C4-2B (cell line): ENCODE measurements around the gene TMEM163.

Source experiments
- ZFX ChIP-seq: fragments of 450-650 bp; IDR thresholded peaks from 2 replicates; pipeline ENCODE4 v1.6.1; 2017
- TF ChIP-seq, protein P1 (sequence below): fragments of 450-650 bp; conservative IDR thresholded peaks from 2 replicates; pipeline ENCODE4 v1.5.1; 2017; ENCODE audit warnings: mild to moderate bottlenecking

DNA sequence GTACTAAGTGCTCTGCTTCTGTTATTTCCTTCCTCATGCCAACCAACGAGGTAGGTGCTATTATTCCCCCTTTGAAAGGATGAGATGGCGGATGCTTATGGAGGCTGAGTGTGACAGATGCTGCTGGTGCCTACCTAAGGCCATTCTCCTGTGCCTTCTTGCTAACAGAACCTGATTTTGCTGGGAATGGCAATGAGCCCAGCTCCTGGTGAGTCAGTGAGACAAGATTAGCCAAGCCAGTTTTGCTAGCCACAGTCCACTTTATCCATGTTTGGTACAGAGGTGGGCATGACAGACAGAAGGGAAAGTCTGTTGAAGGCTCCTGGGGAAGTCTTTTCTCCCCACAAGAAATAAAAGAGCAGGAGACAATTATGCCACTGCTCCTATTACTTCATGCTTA is 43.7 kb upstream of the TMEM163 start:
- TF ChIP-seq, protein P1, sequence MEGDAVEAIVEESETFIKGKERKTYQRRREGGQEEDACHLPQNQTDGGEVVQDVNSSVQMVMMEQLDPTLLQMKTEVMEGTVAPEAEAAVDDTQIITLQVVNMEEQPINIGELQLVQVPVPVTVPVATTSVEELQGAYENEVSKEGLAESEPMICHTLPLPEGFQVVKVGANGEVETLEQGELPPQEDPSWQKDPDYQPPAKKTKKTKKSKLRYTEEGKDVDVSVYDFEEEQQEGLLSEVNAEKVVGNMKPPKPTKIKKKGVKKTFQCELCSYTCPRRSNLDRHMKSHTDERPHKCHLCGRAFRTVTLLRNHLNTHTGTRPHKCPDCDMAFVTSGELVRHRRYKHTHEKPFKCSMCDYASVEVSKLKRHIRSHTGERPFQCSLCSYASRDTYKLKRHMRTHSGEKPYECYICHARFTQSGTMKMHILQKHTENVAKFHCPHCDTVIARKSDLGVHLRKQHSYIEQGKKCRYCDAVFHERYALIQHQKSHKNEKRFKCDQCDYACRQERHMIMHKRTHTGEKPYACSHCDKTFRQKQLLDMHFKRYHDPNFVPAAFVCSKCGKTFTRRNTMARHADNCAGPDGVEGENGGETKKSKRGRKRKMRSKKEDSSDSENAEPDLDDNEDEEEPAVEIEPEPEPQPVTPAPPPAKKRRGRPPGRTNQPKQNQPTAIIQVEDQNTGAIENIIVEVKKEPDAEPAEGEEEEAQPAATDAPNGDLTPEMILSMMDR = no peak
- TF ChIP-seq ZFX = no peak
